ENCODE results near the gene SCYL1. TPM values are rescaled to one million over a fixed set of nuclear protein-coding genes. Genes with fewer than 3 reads are reported as not detected.

The SCYL1 gene
- total RNA-seq, 4 donors from 2014 or later, result 74.3 to 115 (median 104) TPM

DNA sequence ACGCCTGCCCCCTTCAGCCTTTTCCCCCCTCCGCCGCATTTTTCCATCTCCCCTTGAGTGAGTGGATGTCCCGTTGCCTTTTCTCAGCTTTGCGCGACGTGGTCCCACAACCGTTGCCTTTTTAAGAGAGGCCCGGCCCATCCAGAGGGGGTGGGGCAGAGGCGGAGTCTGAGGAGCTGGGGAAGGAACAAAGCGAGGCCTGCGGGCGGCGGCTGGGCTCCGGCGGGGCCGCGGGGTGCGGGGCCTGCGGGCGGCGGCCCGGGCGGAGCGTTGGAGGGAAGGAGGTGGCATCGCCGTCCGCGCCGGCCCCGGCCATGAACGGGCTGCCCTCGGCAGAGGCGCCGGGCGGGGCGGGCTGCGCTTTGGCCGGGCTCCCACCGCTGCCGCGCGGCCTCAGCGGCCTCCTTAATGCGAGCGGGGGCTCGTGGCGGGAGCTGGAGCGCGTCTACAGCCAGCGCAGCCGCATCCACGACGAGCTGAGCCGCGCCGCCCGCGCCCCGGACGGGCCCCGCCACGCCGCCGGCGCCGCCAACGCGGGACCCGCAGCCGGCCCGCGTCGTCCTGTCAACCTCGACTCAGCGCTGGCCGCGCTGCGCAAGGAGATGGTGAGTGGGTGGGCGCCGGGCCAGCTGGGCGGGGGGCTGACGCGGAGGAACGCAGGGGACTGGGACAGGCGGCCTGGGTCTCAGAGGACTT lies 47.6 kb downstream of the SCYL1 start, which contains the start of gene FAM89B:
FAM89B (plus strand) TSS at position 183 of the 696 bp plus-strand sequence; CDS start at position 315, 132 bp downstream.
- WGBS, result 1% methylated on average over 22 of the region's 86 CpGs
- Histone ChIP-seq H3K9me3 (no peaks in the 10 kb centered on the region), H3K36me3 (no peaks in the 10 kb centered on the region), H3K27me3 (no peaks in the 10 kb centered on the region), H3K4me1 (peaks cover 67 to 85% (median 78%) of the 10 kb centered on the region in 4 donors), H3K27ac (replicated peaks in 1 of 4) (peak within 1 kb of the TSS; percentile 95 to 99 (median 96)), H3K4me3 (peak within 1 kb of the TSS; percentile 78 to 98 (median 88))
- DNase-seq (ENCODE audit: extremely low spot score), result peak; percentile 97
- intact Hi-C loops (cut with DNase I), result no loop called here
- TF ChIP-seq EP300 (IDR thresholded peaks at IDR 0.05) (no peak), CTCF (IDR thresholded peaks at IDR 0.05) (no peak), POLR2A (IDR thresholded peaks at IDR 0.05; ENCODE audit: low read depth) (no peak), POLR2AphosphoS5 (IDR thresholded peaks at IDR 0.05) (peak in 1 of 2 donors; percentile 77)

- H3K4me3 ChIP-seq, result peak overlapping the region; percentile 78 to 98 (median 88)
- no peak for TF ChIP-seq POLR2AphosphoS5 (IDR thresholded peaks at IDR 0.05)
- no peak for TF ChIP-seq POLR2A (IDR thresholded peaks at IDR 0.05; ENCODE audit: low read depth)
- no peak for TF ChIP-seq EP300 (IDR thresholded peaks at IDR 0.05)
- TF ChIP-seq CTCF (IDR thresholded peaks at IDR 0.05), result no peak
- intact Hi-C loops (cut with DNase I), result loop anchor here (2.0 kb wide), 2 partner anchors 19 to 41 kb away; partner anchors contain the start of genes MAP3K11 and PCNX3
- H3K27me3 ChIP-seq, result no peaks in the 10 kb centered on the region
- peaks cover 70 to 85% (median 79%) of the 10 kb centered on the region in 4 donors for H3K4me1 ChIP-seq
- peaks cover 0 to 6% (median 6%) of the 10 kb centered on the region in 4 donors for H3K36me3 ChIP-seq
- WGBS, result 5% methylated on average over 10 of the region's 22 CpGs
- H3K9me3 ChIP-seq, result no peaks in the 10 kb centered on the region
- peak overlapping the region; percentile 95 to 99 (median 96) for H3K27ac ChIP-seq (replicated peaks in 1 of 4)
- DNase-seq (ENCODE audit: extremely low spot score), result no peak
These were observed 48.7 kb downstream of the SCYL1 start for GRCh38 chr11:65573391-65574079.

- WGBS, result 0% methylated on average over 4 of the region's 67 CpGs
- Histone ChIP-seq H3K4me1 (peaks cover 67 to 85% (median 79%) of the 10 kb centered on the region in 4 donors), H3K9me3 (no peaks in the 10 kb centered on the region), H3K27me3 (no peaks in the 10 kb centered on the region), H3K4me3 (peak overlapping the region; percentile 78 to 98 (median 88)), H3K36me3 (peaks cover 0 to 14% (median 13%) of the 10 kb centered on the region in 4 donors), H3K27ac (replicated peaks in 1 of 4) (peak overlapping the region; percentile 95 to 99 (median 96))
- intact Hi-C loops (cut with DNase I), result loop anchor here (2.0 kb wide), 2 partner anchors 19 to 41 kb away; partner anchors contain the start of genes MAP3K11 and PCNX3
- DNase-seq (ENCODE audit: extremely low spot score), result peak; percentile 97
- TF ChIP-seq EP300 (IDR thresholded peaks at IDR 0.05), result no peak
- peak; percentile 95 to 99 (median 98) for TF ChIP-seq CTCF (IDR thresholded peaks at IDR 0.05)
- peak in 1 of 2 donors; percentile 87 for TF ChIP-seq POLR2AphosphoS5 (IDR thresholded peaks at IDR 0.05)
- TF ChIP-seq POLR2A (IDR thresholded peaks at IDR 0.05; ENCODE audit: low read depth), result no peak
These were observed 49.4 kb downstream of the SCYL1 start for GRCh38 chr11:65574109-65574810.

- H3K27me3 ChIP-seq, result no peaks in the 10 kb centered on the region
- H3K4me3 ChIP-seq, result peak overlapping the region; percentile 78 to 98 (median 88)
- no peak for TF ChIP-seq EP300 (IDR thresholded peaks at IDR 0.05)
- no peak for TF ChIP-seq CTCF (IDR thresholded peaks at IDR 0.05)
- no peak for TF ChIP-seq POLR2AphosphoS5 (IDR thresholded peaks at IDR 0.05)
- no peak for TF ChIP-seq POLR2A (IDR thresholded peaks at IDR 0.05; ENCODE audit: low read depth)
- H3K9me3 ChIP-seq, result no peaks in the 10 kb centered on the region
- DNase-seq (ENCODE audit: extremely low spot score), result no peak
- intact Hi-C loops (cut with DNase I), result loop anchor here (2.0 kb wide), 2 partner anchors 18 to 40 kb away; partner anchors contain the start of genes MAP3K11 and PCNX3
- peaks cover 4 to 21% (median 20%) of the 10 kb centered on the region in 4 donors for H3K36me3 ChIP-seq
- H3K27ac ChIP-seq (replicated peaks in 1 of 4), result peak overlapping the region; percentile 95 to 99 (median 96)
- WGBS, result 17% methylated on average over 21 of the region's 28 CpGs
- peaks cover 63 to 86% (median 79%) of the 10 kb centered on the region in 4 donors for H3K4me1 ChIP-seq
These were observed 50.1 kb downstream of the SCYL1 start for GRCh38 chr11:65574811-65575567.

Data from esophagus muscularis mucosa (tissue), 4 donors.